IPS-18a (cell line): ENCODE measurements around the gene B4GALT2.

Experiments
- H3K27ac ChIP-seq: one replicate; pipeline ENCODE4 v1.5.1; 2013; ENCODE audit warnings: low read length
- H3K27me3 ChIP-seq: one replicate; pipeline ENCODE4 v1.6.1; 2013; ENCODE audit warnings: mild to moderate bottlenecking, low read length; ENCODE audit not compliant: control insufficient read depth, insufficient read depth
- H3K36me3 ChIP-seq: one replicate; pipeline ENCODE4 v1.6.1; 2013; ENCODE audit warnings: low read depth, low read length; ENCODE audit not compliant: control insufficient read depth
- H3K4me1 ChIP-seq: one replicate; pipeline ENCODE4 v1.6.1; 2013; ENCODE audit warnings: low read depth, low read length; ENCODE audit not compliant: control insufficient read depth
- H3K4me3 ChIP-seq: one replicate; pipeline ENCODE4 v1.5.1; 2013; ENCODE audit warnings: low read length
- H3K9ac ChIP-seq: one replicate; pipeline ENCODE4 v1.6.1; 2013; ENCODE audit warnings: mild to moderate bottlenecking, low read length, moderate library complexity
- H3K9me3 ChIP-seq: one replicate; pipeline ENCODE4 v1.6.1; 2013; ENCODE audit warnings: low read depth, low read length; ENCODE audit not compliant: control insufficient read depth

B4GALT2 gene

GRCh38 chr1:43949678-43950077 lies 29.3 kb upstream of the B4GALT2 start:
- Histone ChIP-seq H3K4me1 (peaks cover 4% of the 10 kb centered on the region), H3K27me3 (no peaks in the 10 kb centered on the region), H3K4me3 (no peak overlapping the region), H3K36me3 (no peaks in the 10 kb centered on the region), H3K9me3 (no peaks in the 10 kb centered on the region), H3K9ac (no peak overlapping the region), H3K27ac (no peak overlapping the region)

GRCh38 chr1:43951021-43951985 lies 27.7 kb upstream of the B4GALT2 start:
- no peaks in the 10 kb centered on the region for H3K4me1 ChIP-seq
- no peaks in the 10 kb centered on the region for H3K27me3 ChIP-seq

GRCh38 chr1:43952731-43953346 lies 26.2 kb upstream of the B4GALT2 start:
- no peak overlapping the region for H3K27ac ChIP-seq
- H3K4me1 ChIP-seq, result no peaks in the 10 kb centered on the region
- H3K9me3 ChIP-seq, result no peaks in the 10 kb centered on the region
- peaks cover 6% of the 10 kb centered on the region for H3K36me3 ChIP-seq
- H3K9ac ChIP-seq, result no peak overlapping the region
- H3K4me3 ChIP-seq, result no peak overlapping the region
- no peaks in the 10 kb centered on the region for H3K27me3 ChIP-seq

More at GRCh38 chr1:43951021-43951985, 27.7 kb upstream of the B4GALT2 start:
- H3K27ac ChIP-seq, result no peak overlapping the region
- no peak overlapping the region for H3K4me3 ChIP-seq
- no peaks in the 10 kb centered on the region for H3K36me3 ChIP-seq
- H3K9me3 ChIP-seq, result no peaks in the 10 kb centered on the region
- H3K9ac ChIP-seq, result no peak overlapping the region

GRCh38 chr1:43953361-43953760 lies 25.6 kb upstream of the B4GALT2 start:
- H3K4me1 ChIP-seq, result no peaks in the 10 kb centered on the region
- H3K9ac ChIP-seq, result no peak overlapping the region
- no peak overlapping the region for H3K27ac ChIP-seq
- H3K27me3 ChIP-seq, result no peaks in the 10 kb centered on the region
- peaks cover 8% of the 10 kb centered on the region for H3K36me3 ChIP-seq
- H3K4me3 ChIP-seq, result no peak overlapping the region
- H3K9me3 ChIP-seq, result no peaks in the 10 kb centered on the region

- no peak overlapping the region for H3K4me3 ChIP-seq
- no peaks in the 10 kb centered on the region for H3K4me1 ChIP-seq
- H3K9ac ChIP-seq, result no peak overlapping the region
- no peak overlapping the region for H3K27ac ChIP-seq
- H3K36me3 ChIP-seq, result peaks cover 8% of the 10 kb centered on the region
- no peaks in the 10 kb centered on the region for H3K27me3 ChIP-seq
- no peaks in the 10 kb centered on the region for H3K9me3 ChIP-seq
Observed at GRCh38 chr1:43954036-43954435, 25.0 kb upstream of the B4GALT2 start.

GRCh38 chr1:43956234-43956633 lies 22.8 kb upstream of the B4GALT2 start:
- Histone ChIP-seq H3K27ac (no peak overlapping the region), H3K9ac (no peak overlapping the region), H3K4me1 (no peaks in the 10 kb centered on the region), H3K4me3 (no peak overlapping the region), H3K27me3 (no peaks in the 10 kb centered on the region), H3K36me3 (peaks cover 8% of the 10 kb centered on the region), H3K9me3 (no peaks in the 10 kb centered on the region)

GRCh38 chr1:43957407-43958040 lies 21.5 kb upstream of the B4GALT2 start:
- Histone ChIP-seq H3K9me3 (no peaks in the 10 kb centered on the region), H3K27ac (no peak overlapping the region), H3K4me1 (no peaks in the 10 kb centered on the region), H3K36me3 (peaks cover 8% of the 10 kb centered on the region), H3K4me3 (no peak overlapping the region), H3K9ac (no peak overlapping the region), H3K27me3 (no peaks in the 10 kb centered on the region)

GRCh38 chr1:43958351-43959255 lies 20.4 kb upstream of the B4GALT2 start:
- H3K36me3 ChIP-seq, result peaks cover 8% of the 10 kb centered on the region
- no peak overlapping the region for H3K4me3 ChIP-seq
- H3K27ac ChIP-seq, result no peak overlapping the region
- H3K27me3 ChIP-seq, result no peaks in the 10 kb centered on the region
- H3K9ac ChIP-seq, result no peak overlapping the region
- H3K9me3 ChIP-seq, result no peaks in the 10 kb centered on the region
- no peaks in the 10 kb centered on the region for H3K4me1 ChIP-seq

GRCh38 chr1:43960798-43961197 lies 18.2 kb upstream of the B4GALT2 start:
- no peak overlapping the region for H3K4me3 ChIP-seq
- no peak overlapping the region for H3K9ac ChIP-seq
- H3K4me1 ChIP-seq, result no peaks in the 10 kb centered on the region
- H3K27me3 ChIP-seq, result no peaks in the 10 kb centered on the region
- peaks cover 8% of the 10 kb centered on the region for H3K36me3 ChIP-seq
- no peaks in the 10 kb centered on the region for H3K9me3 ChIP-seq
- H3K27ac ChIP-seq, result no peak overlapping the region

- Histone ChIP-seq H3K36me3 (peaks cover 8% of the 10 kb centered on the region), H3K27me3 (no peaks in the 10 kb centered on the region), H3K27ac (no peak overlapping the region), H3K4me1 (no peaks in the 10 kb centered on the region), H3K9me3 (no peaks in the 10 kb centered on the region), H3K9ac (no peak overlapping the region), H3K4me3 (no peak overlapping the region)
Observed at GRCh38 chr1:43961692-43962091, 17.3 kb upstream of the B4GALT2 start.

- Histone ChIP-seq H3K9ac (no peak overlapping the region), H3K4me3 (no peak overlapping the region), H3K27ac (no peak overlapping the region), H3K4me1 (no peaks in the 10 kb centered on the region), H3K36me3 (peaks cover 7% of the 10 kb centered on the region), H3K9me3 (no peaks in the 10 kb centered on the region), H3K27me3 (no peaks in the 10 kb centered on the region)
Observed at GRCh38 chr1:43962324-43962723, 16.7 kb upstream of the B4GALT2 start.
